HG03045 (cell line): Measurements from ENCODE around the gene CIAO3.
A peak's percentile ranks its signal among the peaks of the same experiment; 100 is the strongest.

ENCODE experiments used
- ATAC-seq: cut with Tn5 transposase; IDR thresholded peaks from one replicate; pipeline ENCODE4 v1.9.1; 2021; ENCODE audit warnings: mild to moderate bottlenecking, moderate library complexity; ENCODE audit not compliant: unreplicated experiment

CIAO3 gene

GRCh38 chr16:736936-737481 lies 3.8 kb downstream of the CIAO3 start:
- ATAC-seq, result no peak

- ATAC-seq, result no peak
These were observed 4.8 kb downstream of the CIAO3 start for GRCh38 chr16:735982-736453.

- no peak for ATAC-seq
These were observed 5.6 kb downstream of the CIAO3 start for GRCh38 chr16:734981-735881.

- no peak for ATAC-seq
These were observed 6.4 kb downstream of the CIAO3 start for GRCh38 chr16:734208-734980.

GRCh38 chr16:733382-734207 lies 7.2 kb downstream of the CIAO3 start:
- ATAC-seq, result no peak

- ATAC-seq, result no peak
These were observed 7.9 kb downstream of the CIAO3 start for GRCh38 chr16:732936-733335.

GRCh38 chr16:732332-732731 lies 8.5 kb downstream of the CIAO3 start:
- ATAC-seq, result no peak

- ATAC-seq, result no peak
These were observed 9.9 kb downstream of the CIAO3 start for GRCh38 chr16:730666-731509.

GRCh38 chr16:729768-730665 lies 10.8 kb downstream of the CIAO3 start:
- ATAC-seq, result no peak

GRCh38 chr16:728890-729744 lies 11.7 kb downstream of the CIAO3 start:
- ATAC-seq, result no peak

- peak; percentile 21 for ATAC-seq
These were observed 12.5 kb downstream of the CIAO3 start for GRCh38 chr16:728131-728889.

- peak; percentile 4 for ATAC-seq
These were observed 13.4 kb downstream of the CIAO3 start for GRCh38 chr16:727291-727977.

GRCh38 chr16:726438-727290 lies 14.1 kb downstream of the CIAO3 start, which contains the start of the genes CCDC78 and HAGHL:
TSS of gene CCDC78 (minus strand) at chr16:726443. CDS start at chr16:726367, 76 bp downstream.
TSS of gene HAGHL (plus strand) at chr16:727106. CDS start at chr16:727510, 404 bp downstream.
- peak; percentile 29 for ATAC-seq

- ATAC-seq, result no peak
These were observed 14.7 kb downstream of the CIAO3 start for GRCh38 chr16:726188-726437.

GRCh38 chr16:725463-726187 lies 15.2 kb downstream of the CIAO3 start:
- no peak for ATAC-seq
